Left cardiac atrium (tissue), 4 donors: Measurements from ENCODE around the gene TMEM184A. TPM values are rescaled to one million over a fixed set of nuclear protein-coding genes. Genes with fewer than 3 reads are reported as not detected.

Experiments used
- ATAC-seq, 2 donors: fragments of 200-7000 bp; cut with Tn5 transposase; one replicate each; pipeline ENCODE4 v1.9.1; 2020; ENCODE audit warnings: mild to moderate bottlenecking in 2 of 2, moderate library complexity in 2 of 2
- DNase-seq: peaks from one replicate; pipeline ENCODE4 v3.0.0-alpha.2; 2020
- intact Hi-C, 2 donors: fragments of 100-400 bp; cut with DNase I; formaldehyde crosslinking; loops; one replicate each; pipeline versions ENCODE4 v1.14.1 to v1.15.1; 2022 to 2023
- total RNA-seq, 2 donors: library from RNA; stranded (reverse); fragmentation: NEBNext Ultra II Directional; extraction: Animal tissue kit (Norgen Biotek cat#: 25700); gene quantifications; one replicate each; pipeline ENCODE4 v1.2.1, GENCODE V29; 2021
- donor health status: DM: no; HTN: yes; CAD: no.
- donor health status: DM: no; HTN: yes; CAD: no; lungs with severe emphysema.
- donor health status: DM: yes; HTN: yes; CAD: no.
- donor health status: Dilated cardiomyopathy.

TMEM184A gene
- total RNA-seq, 2 donors from 2014 or later, result 0.18 to 0.31 TPM

DNA sequence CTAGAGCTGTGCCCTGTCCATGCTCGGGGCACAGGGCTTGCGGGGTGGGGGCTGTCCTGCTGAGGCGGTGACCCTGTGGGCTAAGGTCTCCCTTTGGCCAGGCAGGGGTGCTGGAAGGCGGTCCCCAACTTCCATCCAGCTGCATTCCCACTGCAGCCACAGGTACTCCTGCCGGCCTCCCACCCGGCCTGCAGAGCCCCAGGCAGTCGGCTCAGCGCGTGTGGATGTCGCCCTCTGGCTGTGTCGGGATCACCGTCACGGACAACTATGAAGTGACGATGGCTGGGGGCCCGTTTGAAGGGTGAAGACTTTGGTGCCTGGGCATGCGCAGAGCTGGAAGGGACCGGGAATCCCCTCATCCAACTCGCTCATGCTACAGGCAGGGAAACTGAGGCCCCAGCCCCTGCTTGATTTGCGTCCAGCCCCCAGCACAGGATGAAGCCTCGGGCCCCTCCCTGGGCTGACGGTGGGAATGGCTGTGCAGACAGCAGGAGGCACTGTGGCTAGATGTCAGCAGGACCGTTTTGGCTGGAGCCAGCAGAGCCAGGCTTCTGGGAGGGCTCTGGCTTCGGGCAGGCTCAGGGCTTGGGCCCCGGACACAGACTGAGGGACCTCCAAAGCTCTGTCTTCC, 2.3 kb upstream of the TMEM184A start:
- intact Hi-C loops, result loop anchor here (5.0 to 10.0 kb wide), 2 partner anchors 53 to 56 kb away; partner anchors contain the start of gene INTS1 (in 2 of the 2)
- peak; percentile 47 to 85 for ATAC-seq

DNA sequence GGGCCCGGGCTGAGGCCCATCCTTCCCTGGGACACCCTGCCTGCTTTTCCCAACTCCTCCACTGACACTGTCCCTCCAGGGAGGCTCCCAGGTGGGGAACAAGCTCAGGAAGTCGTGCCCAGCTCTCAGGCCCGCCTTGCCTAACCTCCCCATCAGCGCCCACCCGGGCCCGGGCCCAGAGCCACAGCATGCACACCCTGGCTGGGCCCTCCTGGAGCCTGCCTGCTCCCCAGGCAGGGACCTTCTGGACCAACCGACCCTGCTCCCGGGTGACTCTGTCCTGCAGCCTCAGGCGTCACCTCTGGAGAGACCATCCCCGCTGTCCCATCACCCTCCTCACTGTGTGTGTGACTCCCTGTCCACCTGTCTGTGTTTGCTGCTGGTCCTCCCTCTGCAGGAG, 1.8 kb upstream of the TMEM184A start:
- intact Hi-C loops, result loop anchor here (5.0 to 10.0 kb wide), 2 partner anchors 53 to 55 kb away; partner anchors contain the start of gene INTS1 (in 2 of the 2)
- no peak for DNase-seq
- ATAC-seq, result no peak

More for the DNA sequence above, 2.3 kb upstream of the TMEM184A start:
- peak; percentile 68 for DNase-seq

DNA sequence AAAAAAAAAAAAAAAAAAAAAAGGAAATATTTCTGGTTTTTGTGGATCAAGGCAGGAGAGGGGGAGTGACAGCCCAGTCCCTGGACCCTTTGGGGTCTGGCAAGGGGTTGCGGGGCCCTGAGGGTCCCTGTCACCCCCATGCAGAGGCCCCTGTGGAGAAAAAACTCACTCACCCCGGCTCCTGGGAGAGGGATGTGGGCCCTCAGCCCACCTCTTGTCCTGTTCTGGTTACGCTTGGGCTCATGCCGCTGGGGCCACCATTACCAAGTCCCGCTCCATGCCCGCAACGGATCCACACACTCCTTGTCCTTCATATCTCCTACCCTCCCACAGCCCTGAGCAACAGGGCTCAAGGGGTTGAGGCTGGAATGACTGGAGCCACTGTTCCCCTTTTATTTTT, 1.0 kb upstream of the TMEM184A start:
- DNase-seq (no peak), ATAC-seq (no peak)
- intact Hi-C loops, result loop anchor here (5.0 to 10.0 kb wide), 2 partner anchors 52 to 55 kb away; partner anchors contain the start of gene INTS1 (in 2 of the 2)

DNA sequence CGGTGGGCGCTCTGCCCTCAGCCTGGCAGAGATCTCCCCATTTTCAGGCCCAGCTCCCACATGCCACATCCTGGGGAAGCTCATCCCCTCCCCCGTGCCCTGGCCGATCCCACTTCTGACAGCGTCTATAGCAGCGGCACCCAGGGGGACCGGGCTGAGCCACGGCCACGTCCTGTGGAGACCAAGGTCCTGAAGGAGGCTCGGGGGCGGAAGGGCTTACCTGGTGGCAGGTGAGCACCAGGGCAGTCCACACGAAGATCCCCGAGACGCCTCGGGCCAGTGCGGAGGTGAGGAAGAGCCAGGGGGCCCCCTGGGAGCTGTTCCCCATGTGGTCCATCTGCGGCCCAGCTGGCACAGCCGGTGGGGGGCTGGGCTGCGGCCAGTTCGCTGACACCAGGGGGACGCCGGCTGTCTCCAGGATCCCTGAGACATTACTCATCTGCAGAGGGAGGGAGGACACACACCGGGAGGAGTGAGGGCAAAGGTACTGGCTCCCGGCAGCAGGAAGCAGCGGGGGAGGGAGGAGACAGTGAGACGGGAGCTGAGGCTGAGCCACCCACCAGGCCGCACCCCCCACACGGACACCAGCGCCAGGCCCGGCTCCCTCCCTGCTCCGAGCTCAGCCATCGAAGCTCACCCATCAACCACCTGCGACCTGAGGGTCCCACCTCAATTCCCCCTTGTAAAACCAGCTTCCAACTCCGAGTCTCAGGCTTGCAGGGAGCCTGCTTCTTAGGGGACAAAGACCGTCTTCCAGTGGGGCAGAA, 776 bp downstream of the TMEM184A start:
- intact Hi-C loops, result loop anchor here (5.0 to 10.0 kb wide), 2 partner anchors 50 to 53 kb away; partner anchors contain the start of gene INTS1 (in 2 of the 2)
- ATAC-seq (peak in 1 of 2 donors; percentile 64), DNase-seq (no peak)

DNA sequence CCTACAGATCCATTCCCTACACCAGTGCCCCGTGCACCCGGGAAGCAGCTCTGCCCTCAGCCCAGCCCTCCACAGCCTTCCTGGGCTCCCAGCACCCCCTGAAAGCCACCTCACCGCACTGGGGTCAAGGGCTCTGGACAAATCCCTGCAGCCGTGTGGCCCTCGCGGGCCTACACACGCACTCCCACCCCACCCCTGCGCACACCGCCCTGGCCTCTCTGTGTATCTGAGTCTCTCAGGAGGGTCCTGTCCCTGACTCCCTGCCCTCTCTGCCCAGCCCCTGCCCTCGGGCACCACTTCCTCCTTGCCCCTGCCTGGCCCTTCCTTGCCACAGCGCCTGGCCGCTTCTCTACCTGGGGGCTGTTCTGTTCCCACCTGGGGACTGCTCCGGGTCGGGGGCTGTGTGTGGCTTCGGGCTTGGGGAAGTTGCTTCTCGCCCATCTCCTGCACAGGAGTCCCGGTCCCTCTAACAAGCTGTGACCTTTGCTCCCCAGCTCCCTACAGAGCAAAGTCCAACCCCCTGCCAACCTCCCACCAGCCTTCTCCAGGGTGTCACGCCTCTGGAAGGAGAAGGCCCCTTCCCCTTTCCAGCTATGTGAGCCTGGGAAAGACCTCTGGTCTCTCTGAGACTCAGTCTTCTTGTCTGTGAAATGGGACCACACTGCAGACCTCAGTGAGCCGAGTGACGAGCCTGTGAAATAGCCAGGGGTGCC, 1.5 kb downstream of the TMEM184A start:
- intact Hi-C loops, result loop anchor here (5.0 to 10.0 kb wide), 2 partner anchors 50 to 52 kb away; partner anchors contain the start of gene INTS1 (in 2 of the 2)
- DNase-seq (no peak), ATAC-seq (no peak)

DNA sequence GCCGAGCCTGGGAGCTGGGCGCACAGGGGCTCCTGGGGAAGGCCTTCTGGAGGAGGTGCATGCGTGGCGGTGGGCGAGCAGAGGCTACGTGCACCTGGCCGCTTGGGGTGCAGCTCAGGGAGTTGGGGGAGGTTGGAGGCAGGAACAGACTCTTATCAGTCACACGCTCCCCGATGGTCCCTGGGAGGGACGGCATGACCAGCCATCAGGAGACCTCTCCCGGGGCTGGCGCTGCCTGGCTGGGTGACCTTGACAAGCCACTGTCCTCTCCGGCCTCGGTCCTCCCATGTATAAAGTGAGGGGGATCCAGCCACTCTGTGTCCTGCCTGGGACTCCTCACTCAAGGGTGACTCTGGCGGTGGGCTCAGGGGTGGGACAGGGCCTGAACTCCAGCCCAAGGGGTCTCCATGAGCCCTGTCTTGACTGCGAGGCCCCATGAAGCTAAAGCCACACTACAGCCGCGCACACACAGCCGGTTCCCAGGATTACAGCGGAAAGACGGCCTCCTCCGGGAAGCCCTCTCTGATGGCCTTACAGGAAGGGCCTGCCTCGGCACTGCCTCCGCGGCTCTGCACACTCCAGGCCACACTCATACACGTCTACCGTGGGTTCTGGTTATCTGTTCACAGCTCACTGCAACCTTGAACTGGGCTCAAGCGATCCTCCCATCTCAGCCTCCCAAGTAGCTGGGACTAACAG, 2.3 kb downstream of the TMEM184A start:
- intact Hi-C loops, result loop anchor here in 1 of 2 donors (10.0 kb wide), 1 partner anchor 49 kb away; the partner anchor contains the start of gene INTS1
- no peak for ATAC-seq
- DNase-seq, result peak; percentile 14

DNA sequence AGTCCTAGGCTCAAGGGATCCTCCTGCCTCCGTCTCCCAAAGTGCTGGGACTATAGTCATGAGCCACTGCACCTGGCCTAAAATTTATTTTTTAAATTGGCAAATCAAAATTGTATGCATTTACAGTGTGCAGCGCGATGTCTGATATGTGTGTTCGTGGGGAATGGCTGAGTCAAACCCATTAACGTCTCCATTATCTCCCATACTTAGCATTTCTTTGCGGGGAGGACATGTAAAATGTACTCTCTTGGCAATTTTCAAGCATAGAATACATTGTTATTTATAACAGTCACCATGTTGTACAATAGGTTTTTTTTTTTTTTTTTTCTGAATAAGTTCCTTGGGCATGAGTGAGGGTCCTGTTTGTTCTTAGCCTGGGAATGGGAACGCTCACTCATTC, 3.8 kb downstream of the TMEM184A start:
- ATAC-seq (no peak), DNase-seq (no peak)
- intact Hi-C loops, result loop anchor here in 1 of 2 donors (10.0 kb wide), 1 partner anchor 47 kb away; the partner anchor contains the start of gene INTS1

DNA sequence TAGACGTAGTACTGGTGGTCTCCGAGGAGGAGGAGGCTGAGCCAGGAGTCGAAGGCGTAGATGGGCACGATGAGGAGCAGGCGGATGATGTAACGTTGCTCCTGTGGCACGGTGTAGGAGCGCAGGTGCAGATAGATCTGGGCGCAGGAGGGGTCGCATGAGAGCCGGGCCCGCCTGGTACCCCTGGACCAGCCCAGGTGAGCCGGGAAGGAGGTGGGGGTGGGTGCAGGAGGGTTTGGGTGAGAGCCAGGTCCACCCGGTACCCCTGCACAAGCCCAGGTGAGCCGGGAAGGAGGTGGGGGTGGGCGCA, 5.2 kb downstream of the TMEM184A start:
- DNase-seq (no peak), ATAC-seq (no peak)
- intact Hi-C loops, result loop anchor here in 1 of 2 donors (10.0 kb wide), 1 partner anchor 46 kb away; the partner anchor contains the start of gene INTS1

DNA sequence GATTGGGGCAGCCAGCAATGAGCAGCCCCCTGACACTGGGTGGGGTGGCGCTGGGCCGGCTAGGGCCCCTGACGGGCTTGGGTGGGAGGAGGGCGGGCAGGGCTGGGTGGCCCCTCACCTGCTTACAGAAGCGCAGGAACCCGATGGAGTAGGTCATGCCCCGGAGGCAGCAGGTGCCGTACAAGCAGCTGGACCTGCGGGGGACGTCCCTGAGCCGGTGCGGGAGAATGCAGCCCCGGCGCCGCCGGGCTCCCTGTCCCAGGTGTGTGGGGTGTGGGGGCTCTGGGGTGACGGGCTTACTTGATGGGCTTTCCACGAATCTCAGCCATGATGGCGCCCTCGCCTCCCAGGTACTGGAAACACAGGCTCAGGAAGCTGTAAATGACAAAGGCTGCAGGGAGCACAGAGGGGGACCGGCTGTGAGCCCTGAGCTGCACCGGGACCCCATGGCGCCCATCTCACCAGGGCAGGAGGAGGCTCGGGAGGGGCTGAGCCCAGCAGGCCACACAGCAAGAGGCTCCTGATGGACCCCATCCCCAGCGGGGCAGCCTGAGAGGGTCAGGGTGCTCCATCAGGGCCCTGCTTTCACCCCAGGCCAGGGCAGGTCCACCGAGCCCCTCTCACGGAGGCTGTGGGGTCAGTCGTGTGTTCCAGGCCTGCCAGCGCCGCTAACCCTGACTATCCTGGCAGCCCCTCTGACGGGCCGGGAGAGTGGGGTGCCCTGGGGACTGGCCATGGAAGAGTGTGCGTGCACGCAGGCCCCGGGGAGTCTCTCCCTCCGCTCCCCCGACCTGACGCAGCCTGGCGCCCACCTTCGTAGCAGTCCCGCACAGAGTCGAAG, 5.8 kb downstream of the TMEM184A start:
- intact Hi-C loops, result loop anchor here in 1 of 2 donors (10.0 kb wide), 1 partner anchor 45 kb away; the partner anchor contains the start of gene INTS1
- no peak for DNase-seq
- ATAC-seq, result no peak

DNA sequence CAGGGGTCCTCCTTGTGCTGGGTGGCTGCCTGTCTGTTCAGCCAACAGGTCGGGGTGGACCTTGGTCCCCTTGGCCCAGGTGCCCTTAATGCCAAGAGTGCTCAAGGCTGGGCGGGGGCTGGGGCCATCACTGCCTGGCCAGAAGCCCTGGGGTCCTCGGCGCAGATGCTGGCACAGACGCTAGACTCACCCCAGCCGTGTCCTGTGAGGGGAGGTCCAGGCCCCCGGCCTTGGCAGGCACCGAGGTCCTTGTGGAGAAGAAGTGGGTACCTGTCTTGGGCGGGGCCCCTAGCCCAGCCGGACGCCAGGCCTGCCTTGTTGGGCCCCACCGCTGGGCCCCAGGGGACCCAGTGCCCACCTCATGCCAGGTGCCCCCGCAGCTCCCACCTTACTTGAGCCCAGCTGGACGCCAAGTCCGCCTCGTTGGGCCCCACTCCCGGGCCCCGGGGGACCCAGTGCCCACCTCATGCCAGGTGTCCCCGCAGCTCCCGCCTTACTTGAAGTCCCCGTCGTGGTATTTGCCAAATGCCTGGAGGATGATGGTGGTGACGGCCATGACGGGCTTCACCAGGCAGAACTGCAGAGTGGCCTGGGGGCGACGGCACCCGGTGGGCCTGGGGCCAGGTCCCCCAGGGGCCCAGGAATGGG, 6.5 kb downstream of the TMEM184A start:
- DNase-seq (no peak), ATAC-seq (no peak)
- intact Hi-C loops, result loop anchor here in 1 of 2 donors (10.0 kb wide), 1 partner anchor 45 kb away; the partner anchor contains the start of gene INTS1

DNA sequence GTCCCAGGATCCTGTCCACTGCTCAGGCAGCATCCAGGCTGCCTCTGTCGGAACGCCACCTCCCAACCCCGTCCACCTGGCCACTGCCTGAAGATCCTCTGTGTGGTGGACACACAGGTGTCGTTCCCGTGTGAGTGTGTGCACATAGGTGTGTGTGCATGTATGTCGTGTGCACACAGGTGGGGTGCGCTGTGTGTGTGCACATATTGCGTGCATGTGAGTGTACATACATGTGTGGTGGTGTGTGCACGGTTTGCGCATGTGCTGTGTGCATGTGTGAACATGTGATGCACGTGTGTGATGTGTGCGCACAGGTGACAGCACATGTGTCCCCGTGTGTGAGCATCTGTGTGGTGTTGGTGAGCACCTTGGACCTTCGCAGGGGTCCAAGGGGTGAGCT, 7.1 kb downstream of the TMEM184A start:
- no peak for ATAC-seq
- intact Hi-C loops, result no loop called here
- no peak for DNase-seq

DNA sequence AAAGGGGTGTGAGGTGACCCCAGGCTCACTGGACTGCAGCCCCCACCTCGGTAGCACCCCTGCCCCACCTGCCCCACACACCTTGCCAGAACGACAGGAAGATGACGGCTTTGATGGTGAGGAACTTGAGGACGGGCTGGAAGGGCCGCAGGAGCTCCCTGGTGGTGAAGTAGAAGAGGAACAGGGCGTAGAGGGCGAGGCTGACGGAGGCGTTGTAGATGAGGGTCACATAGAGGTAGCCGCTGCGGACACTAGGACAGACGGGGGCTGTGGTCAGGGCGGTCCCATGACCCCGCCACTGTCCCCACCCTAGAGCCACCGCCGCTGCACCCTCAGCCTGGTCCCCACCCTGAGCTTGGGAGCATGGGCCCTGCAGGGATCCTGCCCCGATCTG, 7.6 kb downstream of the TMEM184A start:
- intact Hi-C loops, result no loop called here
- ATAC-seq, result no peak
- DNase-seq, result no peak

DNA sequence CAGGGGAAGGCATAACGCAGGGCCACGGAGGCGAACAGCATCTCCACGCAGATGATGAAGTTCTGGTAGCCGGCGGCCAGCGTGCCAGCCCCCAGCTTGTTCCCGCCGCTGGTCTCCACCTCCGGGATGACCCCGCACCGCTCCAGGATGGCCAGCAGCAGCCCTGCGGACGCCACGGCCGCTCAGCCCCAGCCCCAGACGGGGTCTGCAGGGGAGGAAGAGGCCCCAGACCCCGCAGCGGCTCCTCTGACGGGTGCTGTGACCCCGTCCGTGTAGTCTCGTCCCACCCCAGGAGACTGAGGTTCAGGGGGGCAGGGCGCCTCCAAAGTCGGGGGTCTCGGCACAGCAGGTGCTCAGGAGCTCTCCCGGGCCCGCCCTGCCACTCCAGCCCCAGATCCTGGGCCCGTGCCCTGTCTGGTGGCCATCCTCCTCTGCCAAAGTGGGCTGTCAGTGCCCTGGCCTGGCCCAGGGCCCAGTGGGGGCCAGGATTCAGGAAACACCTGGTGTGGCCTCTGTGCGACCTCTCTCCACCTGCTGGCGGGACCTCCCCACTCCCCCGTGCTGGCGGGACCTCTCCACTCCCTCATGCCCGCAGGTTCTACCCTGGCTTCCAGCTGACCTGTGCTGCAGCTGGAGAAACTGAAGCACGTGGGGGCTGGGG, 8.1 kb downstream of the TMEM184A start:
- intact Hi-C loops, result no loop called here
- DNase-seq, result no peak

DNA sequence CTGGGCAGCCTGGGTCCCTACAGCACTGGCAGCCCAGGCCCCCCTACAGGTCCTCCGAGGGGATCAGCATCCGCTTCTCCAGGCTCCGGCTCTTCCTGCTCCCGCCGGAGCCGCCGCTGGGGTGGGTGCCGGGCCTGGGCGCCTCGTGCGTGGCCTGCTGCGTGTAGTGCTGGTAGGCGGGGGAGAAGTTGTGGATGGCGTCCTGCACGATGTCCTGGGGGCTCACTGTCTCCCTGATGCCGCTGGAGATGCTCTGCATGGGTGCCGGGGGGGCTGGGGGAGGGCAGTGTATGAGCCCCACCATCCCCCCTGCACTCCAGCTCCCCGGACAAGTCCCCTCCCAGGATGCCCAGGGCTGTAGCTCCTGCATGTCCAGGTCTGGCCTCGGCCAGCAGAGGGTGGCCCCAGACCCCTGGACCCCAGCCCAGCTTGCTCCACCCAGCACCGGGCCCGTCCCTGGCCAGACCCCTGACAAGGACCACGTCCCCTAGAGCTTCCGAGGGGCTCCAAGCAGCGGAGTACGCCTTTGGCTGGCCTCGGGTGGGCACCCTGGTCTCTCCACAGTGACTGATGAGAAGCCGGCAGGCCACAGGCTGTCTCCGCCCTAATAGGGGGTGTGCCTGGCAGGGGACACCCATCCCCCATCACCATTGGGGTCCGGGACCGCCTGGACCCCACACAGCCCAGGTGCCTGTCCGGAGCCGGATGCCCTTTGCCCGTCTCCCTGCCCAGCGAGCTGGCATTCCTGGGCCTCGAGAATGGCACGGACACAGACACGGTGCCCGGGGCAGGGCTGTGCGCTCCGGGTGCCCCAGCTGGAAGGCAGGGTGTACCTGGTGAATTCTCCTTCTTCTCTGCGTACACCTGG, 8.9 kb downstream of the TMEM184A start:
- DNase-seq (no peak), ATAC-seq (no peak)
- intact Hi-C loops, result no loop called here

More for the DNA sequence above, 8.1 kb downstream of the TMEM184A start:
- no peak for ATAC-seq

DNA sequence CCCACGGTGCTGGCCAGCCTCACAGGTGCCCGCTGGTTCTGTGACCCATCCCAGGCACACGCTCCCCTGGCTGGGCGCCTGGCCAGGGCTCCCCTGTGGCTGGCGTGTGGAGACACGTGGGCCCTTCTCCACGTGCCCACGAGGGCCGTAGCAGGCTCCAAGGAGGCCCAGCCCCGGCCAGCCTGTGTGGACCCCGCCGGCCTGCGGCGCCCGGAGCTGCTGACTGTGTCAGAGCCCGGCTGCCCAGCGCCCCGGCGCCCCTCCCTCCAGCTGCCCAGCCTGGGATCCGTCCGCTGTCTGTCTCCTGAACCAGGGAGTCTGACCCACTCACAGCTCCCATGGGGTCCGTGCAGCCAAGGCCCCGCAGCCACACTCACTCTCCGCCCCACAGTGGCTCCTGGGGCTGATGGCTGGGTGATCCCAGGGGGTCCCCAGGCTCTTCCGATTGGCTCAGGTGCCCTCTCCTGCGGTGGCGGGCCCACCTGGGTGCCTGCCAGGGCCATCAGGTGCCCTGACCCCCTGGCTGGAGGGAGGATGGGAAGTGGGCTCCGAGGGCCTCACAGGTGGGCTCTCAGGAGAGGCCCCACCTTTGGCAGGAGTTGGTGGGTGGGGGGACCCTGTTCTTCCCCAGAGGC, 9.6 kb downstream of the TMEM184A start:
- DNase-seq, result no peak
- ATAC-seq, result no peak
- intact Hi-C loops, result no loop called here
